ENCODE measurements around the gene MSX1.

The MSX1 gene

GRCh38 chr4:4869731-4870571 is 10.5 kb downstream of the MSX1 start:
- peak; percentile 46 for DNase-seq

GRCh38 chr4:4870576-4871241 is 11.2 kb downstream of the MSX1 start:
- DNase-seq: peak; percentile 32

GRCh38 chr4:4871242-4871572 is 11.7 kb downstream of the MSX1 start:
- DNase-seq: peak; percentile 37

- DNase-seq: no peak
These were observed 12.3 kb downstream of the MSX1 start for GRCh38 chr4:4871573-4872313.

- DNase-seq: no peak
These were observed 12.9 kb downstream of the MSX1 start for GRCh38 chr4:4872314-4872903.

GRCh38 chr4:4873203-4873602 is 13.7 kb downstream of the MSX1 start:
- DNase-seq: no peak

- DNase-seq: no peak
These were observed 14.8 kb downstream of the MSX1 start for GRCh38 chr4:4874254-4874653.

GRCh38 chr4:4875147-4875546 is 15.7 kb downstream of the MSX1 start:
- DNase-seq: peak; percentile 30

- no peak for DNase-seq
These were observed 16.1 kb downstream of the MSX1 start for GRCh38 chr4:4875611-4876010.

- DNase-seq: no peak
These were observed 17.6 kb downstream of the MSX1 start for GRCh38 chr4:4876945-4877661.

- no peak for DNase-seq
These were observed 21.0 kb downstream of the MSX1 start for GRCh38 chr4:4880492-4880891.

- no peak for DNase-seq
These were observed 22.0 kb downstream of the MSX1 start for GRCh38 chr4:4881432-4881831.

- DNase-seq: no peak
These were observed 25.1 kb downstream of the MSX1 start for GRCh38 chr4:4884611-4885010.

GRCh38 chr4:4887426-4887825 is 28.0 kb downstream of the MSX1 start:
- DNase-seq: no peak

GRCh38 chr4:4888695-4889094 is 29.2 kb downstream of the MSX1 start:
- DNase-seq: no peak

GRCh38 chr4:4889781-4890180 is 30.3 kb downstream of the MSX1 start:
- DNase-seq: no peak

GRCh38 chr4:4890574-4891255 is 31.2 kb downstream of the MSX1 start:
- DNase-seq: no peak

- no peak for DNase-seq
These were observed 34.3 kb downstream of the MSX1 start for GRCh38 chr4:4893721-4894120.

- DNase-seq: no peak
These were observed 39.9 kb downstream of the MSX1 start for GRCh38 chr4:4899202-4899925.

- DNase-seq: no peak
These were observed 42.4 kb downstream of the MSX1 start for GRCh38 chr4:4901877-4902276.

- no peak for DNase-seq
These were observed 52.7 kb downstream of the MSX1 start for GRCh38 chr4:4912155-4912554.
